Activated naive CD8-positive, alpha-beta T cell treated with anti-CD3 and anti-CD28 coated beads, Interleukin-2, amount 50 U/mL, for 24 hours (primary cell): ENCODE measurements around the gene SEZ6.
A peak's percentile ranks its signal among the peaks of the same experiment; 100 is the strongest.

Source experiments
- ATAC-seq: fragments of 150-1000 bp; cut with Tn5 transposase; one replicate; pipeline ENCODE4 v1.10.0; 2021
- DNase-seq: peaks from one replicate; pipeline ENCODE4 v3.0.0; 2021
- H3K27ac Mint-ChIP-seq: one replicate; pipeline ENCODE4 v1.8.0; 2021; ENCODE audit warnings: mild to moderate bottlenecking, mixed read lengths
- H3K27me3 Mint-ChIP-seq: one replicate; pipeline ENCODE4 v1.8.0; 2021; ENCODE audit warnings: mixed read lengths
- H3K36me3 Mint-ChIP-seq: one replicate; pipeline ENCODE4 v1.8.0; 2021; ENCODE audit warnings: low read depth, mixed read lengths
- H3K4me1 Mint-ChIP-seq: one replicate; pipeline ENCODE4 v1.8.0; 2021; ENCODE audit warnings: mixed read lengths
- H3K4me3 Mint-ChIP-seq: one replicate; pipeline ENCODE4 v1.8.0; 2021; ENCODE audit warnings: mild to moderate bottlenecking, moderate library complexity, mixed read lengths
- H3K9me3 Mint-ChIP-seq: one replicate; pipeline ENCODE4 v1.8.0; 2021; ENCODE audit warnings: mixed read lengths

The SEZ6 gene

GRCh38 chr17:28963841-28964240 is 42.0 kb downstream of the SEZ6 start:
- no peak for ATAC-seq
- no peaks in the 10 kb centered on the region for H3K9me3 Mint-ChIP-seq
- no peaks in the 10 kb centered on the region for H3K36me3 Mint-ChIP-seq
- no peak for DNase-seq
- H3K4me3 Mint-ChIP-seq, result no peak overlapping the region
- no peak overlapping the region for H3K27ac Mint-ChIP-seq
- no peaks in the 10 kb centered on the region for H3K4me1 Mint-ChIP-seq
- no peaks in the 10 kb centered on the region for H3K27me3 Mint-ChIP-seq

GRCh38 chr17:28963055-28963611 is 42.7 kb downstream of the SEZ6 start:
- H3K4me1 Mint-ChIP-seq, result no peaks in the 10 kb centered on the region
- ATAC-seq, result no peak
- H3K9me3 Mint-ChIP-seq, result no peaks in the 10 kb centered on the region
- no peak overlapping the region for H3K27ac Mint-ChIP-seq
- no peaks in the 10 kb centered on the region for H3K27me3 Mint-ChIP-seq
- no peaks in the 10 kb centered on the region for H3K36me3 Mint-ChIP-seq
- no peak overlapping the region for H3K4me3 Mint-ChIP-seq
- no peak for DNase-seq

- no peak for ATAC-seq
- H3K9me3 Mint-ChIP-seq, result no peaks in the 10 kb centered on the region
- H3K4me3 Mint-ChIP-seq, result no peak overlapping the region
Observed at GRCh38 chr17:28961391-28961790, 44.4 kb downstream of the SEZ6 start.

GRCh38 chr17:28960256-28961061 is 45.4 kb downstream of the SEZ6 start:
- H3K36me3 Mint-ChIP-seq, result no peaks in the 10 kb centered on the region
- DNase-seq, result no peak
- H3K27me3 Mint-ChIP-seq, result no peaks in the 10 kb centered on the region

More at GRCh38 chr17:28961391-28961790, 44.4 kb downstream of the SEZ6 start:
- H3K27me3 Mint-ChIP-seq, result no peaks in the 10 kb centered on the region
- no peak for DNase-seq
- no peaks in the 10 kb centered on the region for H3K36me3 Mint-ChIP-seq
- H3K4me1 Mint-ChIP-seq, result no peaks in the 10 kb centered on the region
- no peak overlapping the region for H3K27ac Mint-ChIP-seq

GRCh38 chr17:28959471-28959871 is 46.4 kb downstream of the SEZ6 start:
- no peaks in the 10 kb centered on the region for H3K4me1 Mint-ChIP-seq
- H3K27me3 Mint-ChIP-seq, result no peaks in the 10 kb centered on the region
- no peak for ATAC-seq
- no peak overlapping the region for H3K4me3 Mint-ChIP-seq
- no peak overlapping the region for H3K27ac Mint-ChIP-seq
- H3K9me3 Mint-ChIP-seq, result no peaks in the 10 kb centered on the region
- no peak for DNase-seq
- H3K36me3 Mint-ChIP-seq, result no peaks in the 10 kb centered on the region

More at GRCh38 chr17:28960256-28961061, 45.4 kb downstream of the SEZ6 start:
- H3K4me1 Mint-ChIP-seq, result no peaks in the 10 kb centered on the region
- no peaks in the 10 kb centered on the region for H3K9me3 Mint-ChIP-seq
- no peak overlapping the region for H3K4me3 Mint-ChIP-seq
- no peak for ATAC-seq
- no peak overlapping the region for H3K27ac Mint-ChIP-seq

GRCh38 chr17:28958820-28959455 is 46.9 kb downstream of the SEZ6 start:
- no peak overlapping the region for H3K27ac Mint-ChIP-seq
- H3K36me3 Mint-ChIP-seq, result no peaks in the 10 kb centered on the region
- H3K9me3 Mint-ChIP-seq, result no peaks in the 10 kb centered on the region
- DNase-seq (no peak), ATAC-seq (no peak)
- H3K27me3 Mint-ChIP-seq, result no peaks in the 10 kb centered on the region
- no peaks in the 10 kb centered on the region for H3K4me1 Mint-ChIP-seq
- H3K4me3 Mint-ChIP-seq, result no peak overlapping the region

GRCh38 chr17:28957992-28958355 is 47.9 kb downstream of the SEZ6 start:
- Mint-ChIP-seq H3K9me3 (no peaks in the 10 kb centered on the region), H3K36me3 (no peaks in the 10 kb centered on the region), H3K27me3 (no peaks in the 10 kb centered on the region), H3K27ac (no peak overlapping the region), H3K4me3 (no peak overlapping the region), H3K4me1 (no peaks in the 10 kb centered on the region)
- no peak for ATAC-seq
- DNase-seq, result no peak

- no peak overlapping the region for H3K4me3 Mint-ChIP-seq
- no peaks in the 10 kb centered on the region for H3K9me3 Mint-ChIP-seq
- no peak for ATAC-seq
- no peaks in the 10 kb centered on the region for H3K27me3 Mint-ChIP-seq
- DNase-seq, result no peak
- no peaks in the 10 kb centered on the region for H3K4me1 Mint-ChIP-seq
- H3K27ac Mint-ChIP-seq, result no peak overlapping the region
- H3K36me3 Mint-ChIP-seq, result no peaks in the 10 kb centered on the region
Observed at GRCh38 chr17:28957277-28957991, 48.4 kb downstream of the SEZ6 start.

GRCh38 chr17:28956861-28957260 is 49.0 kb downstream of the SEZ6 start:
- ATAC-seq, result no peak
- Mint-ChIP-seq H3K4me3 (no peak overlapping the region), H3K9me3 (no peaks in the 10 kb centered on the region), H3K4me1 (no peaks in the 10 kb centered on the region), H3K27me3 (no peaks in the 10 kb centered on the region), H3K27ac (no peak overlapping the region), H3K36me3 (no peaks in the 10 kb centered on the region)
- DNase-seq, result no peak

GRCh38 chr17:28956112-28956511 is 49.7 kb downstream of the SEZ6 start:
- ATAC-seq, result no peak
- no peak for DNase-seq
- no peaks in the 10 kb centered on the region for H3K27me3 Mint-ChIP-seq
- no peak overlapping the region for H3K27ac Mint-ChIP-seq
- no peaks in the 10 kb centered on the region for H3K9me3 Mint-ChIP-seq
- H3K4me3 Mint-ChIP-seq, result no peak overlapping the region
- H3K36me3 Mint-ChIP-seq, result no peaks in the 10 kb centered on the region
- H3K4me1 Mint-ChIP-seq, result no peaks in the 10 kb centered on the region

GRCh38 chr17:28955408-28955807 is 50.4 kb downstream of the SEZ6 start:
- Mint-ChIP-seq H3K27ac (no peak overlapping the region), H3K36me3 (peaks cover 3% of the 10 kb centered on the region), H3K4me3 (no peak overlapping the region), H3K9me3 (no peaks in the 10 kb centered on the region), H3K4me1 (no peaks in the 10 kb centered on the region), H3K27me3 (no peaks in the 10 kb centered on the region)
- DNase-seq (no peak), ATAC-seq (no peak)

GRCh38 chr17:28954886-28955285 is 50.9 kb downstream of the SEZ6 start:
- Mint-ChIP-seq H3K36me3 (peaks cover 4% of the 10 kb centered on the region), H3K27me3 (no peaks in the 10 kb centered on the region), H3K4me3 (no peak overlapping the region), H3K9me3 (no peaks in the 10 kb centered on the region), H3K4me1 (no peaks in the 10 kb centered on the region), H3K27ac (no peak overlapping the region)
- DNase-seq (no peak), ATAC-seq (no peak)

GRCh38 chr17:28953444-28954118 is 52.3 kb downstream of the SEZ6 start:
- peaks cover 9% of the 10 kb centered on the region for H3K36me3 Mint-ChIP-seq
- no peak overlapping the region for H3K27ac Mint-ChIP-seq
- H3K4me1 Mint-ChIP-seq, result peaks cover 2% of the 10 kb centered on the region
- no peaks in the 10 kb centered on the region for H3K9me3 Mint-ChIP-seq
- peak; percentile 69 for DNase-seq
- no peak for ATAC-seq
- H3K4me3 Mint-ChIP-seq, result no peak overlapping the region
- H3K27me3 Mint-ChIP-seq, result no peaks in the 10 kb centered on the region
